A204.1 (cell line): ENCODE data around the gene NR1H2.
"Not testable (repeated sequence)": the region's sequence is repeated elsewhere in the genome, so short reads cannot be mapped to it uniquely, and the experiment has no call there.

ENCODE experiments used
- FAIRE-seq: peaks from 2 replicates; lab custom pipeline; 2012; peaks lifted over from hg19 to GRCh38; lab: Jason Lieb, UNC

The NR1H2 gene

DNA sequence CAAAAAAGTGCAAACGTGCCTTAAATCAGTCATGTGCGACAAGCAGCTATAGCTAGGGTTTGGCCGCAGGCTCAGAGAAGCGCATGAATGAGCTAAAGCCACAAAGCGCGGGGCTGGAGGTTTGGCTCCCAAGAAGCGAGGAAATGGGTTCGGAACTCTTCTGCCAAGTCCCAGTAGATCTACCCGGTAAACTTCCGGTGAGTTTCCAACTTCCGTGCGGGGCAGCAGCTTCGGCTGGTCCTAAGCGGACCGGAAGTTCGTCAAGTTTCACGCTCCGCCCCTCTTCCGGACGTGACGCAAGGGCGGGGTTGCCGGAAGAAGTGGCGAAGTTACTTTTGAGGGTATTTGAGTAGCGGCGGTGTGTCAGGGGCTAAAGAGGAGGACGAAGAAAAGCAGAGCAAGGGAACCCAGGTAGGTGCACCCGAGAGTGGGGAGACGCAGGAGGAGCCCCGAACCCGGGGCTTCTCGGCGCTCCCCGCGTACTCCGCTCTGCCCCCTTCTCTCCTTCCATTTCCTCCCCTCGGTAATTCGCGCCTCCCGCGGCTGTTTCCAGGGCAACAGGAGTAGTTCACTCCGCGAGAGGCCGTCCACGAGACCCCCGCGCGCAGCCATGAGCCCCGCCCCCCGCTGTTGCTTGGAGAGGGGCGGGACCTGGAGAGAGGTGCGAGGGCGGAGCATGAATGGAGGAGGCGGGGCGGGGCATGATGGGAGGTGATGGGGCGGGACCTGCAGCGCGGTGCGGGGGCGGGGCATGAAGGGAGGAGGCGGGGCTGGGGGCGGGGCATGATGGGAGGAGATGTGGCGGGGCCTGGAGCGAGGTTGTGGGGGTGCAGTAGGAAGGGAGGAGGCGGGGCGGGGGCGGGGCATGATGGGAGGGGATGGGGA, at the start of gene NR1H2:
NR1H2 (plus strand) TSS at position 292 of the 885 bp plus-strand sequence. CDS start 1,149 bp downstream, outside the sequence.
- peak; percentile 88 for FAIRE-seq

GRCh38 chr19:50327013-50327412, 49.2 kb upstream of the NR1H2 start:
- FAIRE-seq: no peak

DNA sequence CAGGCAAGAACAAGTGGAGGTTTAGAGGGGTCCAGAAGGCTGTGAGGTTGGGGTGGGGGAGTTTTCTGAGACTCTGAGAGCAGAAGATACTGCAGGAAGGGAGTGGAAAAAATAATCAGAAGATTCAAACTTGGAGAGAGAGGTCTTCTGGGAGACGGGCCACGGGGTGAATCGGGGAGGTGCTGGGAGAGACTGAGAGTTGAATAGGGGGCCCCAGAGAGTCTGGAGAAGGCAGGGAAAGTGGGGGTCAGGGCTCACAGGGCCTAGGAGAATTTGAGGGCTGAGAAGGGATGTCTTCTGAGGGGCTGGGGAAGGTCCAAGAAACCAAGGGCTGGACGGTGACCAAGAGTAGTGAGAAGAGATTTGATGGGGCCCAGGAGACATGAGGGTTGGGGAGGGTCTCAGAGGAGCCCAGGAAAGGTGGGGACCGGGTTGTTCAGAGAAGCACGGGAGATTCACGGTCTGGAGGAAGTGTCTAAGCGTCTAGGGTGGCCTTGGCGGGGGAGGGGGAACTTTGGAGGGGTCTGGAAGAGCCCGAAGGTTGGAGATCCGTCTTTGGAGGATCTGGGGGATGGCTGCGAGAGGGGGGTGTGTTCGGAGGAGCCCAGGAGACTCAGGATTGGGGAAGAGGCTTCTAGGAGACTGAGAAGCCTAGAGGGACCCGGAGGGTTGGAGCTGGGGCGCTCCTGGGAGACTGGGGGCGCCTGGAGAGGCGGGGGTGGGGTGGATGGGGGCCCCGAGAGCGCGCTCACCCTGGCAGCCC, 48.6 kb upstream of the NR1H2 start:
- FAIRE-seq: no peak

DNA sequence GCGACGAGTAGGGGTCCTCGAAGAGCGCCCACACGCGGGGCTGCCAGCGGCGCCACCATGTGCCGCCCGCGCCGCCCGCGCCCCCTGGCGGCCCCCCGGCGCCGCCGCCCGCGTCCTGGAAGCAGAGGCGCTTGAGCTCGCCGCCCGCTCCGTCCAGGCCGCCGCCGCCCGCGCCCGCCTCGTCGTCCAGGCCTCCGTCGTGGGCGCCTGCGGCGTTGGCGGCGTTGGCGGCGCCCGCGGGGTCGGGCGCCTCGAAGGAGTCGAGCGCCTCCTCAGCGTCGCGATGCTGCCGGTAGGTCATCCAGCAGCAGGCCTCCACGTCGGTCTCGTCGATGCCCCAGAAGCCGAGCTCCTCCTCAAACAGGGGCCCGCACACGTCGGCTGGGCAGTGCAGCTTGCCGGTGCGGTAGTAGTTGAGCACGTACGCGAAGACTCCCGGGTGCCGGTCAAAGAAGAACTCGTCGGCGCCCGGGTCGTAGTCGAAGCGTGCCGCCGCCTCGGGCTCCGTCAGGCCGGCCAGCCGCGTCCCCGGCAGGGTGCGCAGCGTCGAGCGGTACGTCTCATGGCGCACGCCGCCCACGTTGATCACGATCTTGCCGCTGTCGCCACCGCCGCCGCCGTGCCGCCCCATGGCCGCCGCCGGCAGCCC, 47.9 kb upstream of the NR1H2 start:
- FAIRE-seq: no peak

- FAIRE-seq: no peak
Observed at GRCh38 chr19:50328873-50329145, 47.4 kb upstream of the NR1H2 start.

DNA sequence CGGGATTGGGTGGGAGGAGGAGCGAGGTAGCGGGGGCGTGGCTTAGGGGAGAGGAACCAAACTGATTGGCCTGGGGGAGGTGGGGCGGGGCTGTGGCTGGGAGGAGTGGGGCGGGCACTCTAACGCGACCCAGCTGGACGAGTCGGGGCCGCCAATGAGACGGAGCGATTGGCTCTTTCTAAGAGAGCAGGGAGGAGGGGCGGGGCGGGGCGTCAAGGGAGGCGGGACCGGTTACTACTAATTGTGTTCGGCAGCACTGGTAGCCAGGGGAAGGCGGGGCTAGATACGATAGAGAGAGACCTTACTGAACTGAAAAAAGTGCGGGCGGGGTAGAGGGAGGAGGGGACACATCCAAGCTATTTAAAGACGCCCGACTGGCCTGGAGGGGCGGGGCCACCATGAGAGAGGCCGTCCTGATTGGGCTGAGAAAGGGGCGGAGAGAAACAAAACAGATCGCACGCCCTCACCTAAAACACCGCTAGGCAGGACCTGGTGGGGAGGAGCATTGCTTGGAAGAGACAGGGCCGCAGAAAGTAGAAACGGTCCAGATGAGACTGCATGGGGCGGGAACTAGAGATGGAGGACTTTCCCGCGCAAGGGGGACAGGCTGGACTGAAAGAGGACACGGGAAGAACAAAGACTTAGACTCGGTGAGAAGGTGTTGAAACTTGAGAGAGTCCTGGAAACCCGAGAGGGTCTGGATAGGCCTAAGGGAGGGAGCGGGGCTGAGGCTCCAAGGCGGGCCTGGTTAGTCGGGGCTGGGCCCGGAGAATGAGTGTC, 46.9 kb upstream of the NR1H2 start, which contains the start of gene KCNC3:
KCNC3 (minus strand) TSS at position 232 of the 780 bp plus-strand sequence. CDS start 295 bp downstream, outside the sequence.
- FAIRE-seq: peak; percentile 99

GRCh38 chr19:50329926-50330294, 46.3 kb upstream of the NR1H2 start:
- FAIRE-seq: not testable (repeated sequence)

DNA sequence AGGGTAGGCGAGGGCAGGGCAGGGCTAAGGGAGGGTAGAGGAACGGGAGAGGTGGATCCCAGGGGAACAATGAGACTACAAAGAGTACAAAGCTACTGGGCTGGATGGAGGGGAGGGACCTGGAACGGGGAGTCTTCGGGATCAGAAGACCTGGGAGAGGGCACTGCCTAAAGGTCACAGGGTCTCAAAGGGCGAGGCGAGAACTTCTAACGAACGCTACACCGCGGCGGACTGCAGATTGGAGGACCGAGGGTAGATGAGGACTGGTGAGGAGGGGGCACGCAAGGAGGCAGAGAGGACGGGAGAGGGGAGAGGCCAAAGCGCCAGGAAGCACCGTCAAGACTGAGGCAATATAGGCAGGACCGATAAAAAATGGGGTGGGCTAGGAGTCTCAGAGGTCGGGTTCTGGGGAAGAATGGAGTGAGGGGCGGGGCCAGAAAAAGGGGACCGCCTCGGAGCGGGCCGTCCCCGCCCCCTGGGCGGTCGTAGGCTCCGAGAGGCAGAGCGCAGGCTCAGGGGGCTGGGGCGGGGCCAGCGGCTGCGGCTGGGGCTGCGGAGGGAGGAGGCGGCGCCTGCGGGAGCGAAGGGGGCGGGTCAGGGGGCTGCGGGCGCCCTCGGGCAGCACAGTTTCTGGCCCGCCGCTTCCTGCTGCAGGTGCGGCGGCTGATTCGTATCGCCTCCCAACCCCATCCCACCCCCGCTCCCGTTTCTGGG, 45.7 kb upstream of the NR1H2 start:
- no peak for FAIRE-seq

- no peak for FAIRE-seq
Observed at GRCh38 chr19:50331221-50331993, 44.9 kb upstream of the NR1H2 start.

DNA sequence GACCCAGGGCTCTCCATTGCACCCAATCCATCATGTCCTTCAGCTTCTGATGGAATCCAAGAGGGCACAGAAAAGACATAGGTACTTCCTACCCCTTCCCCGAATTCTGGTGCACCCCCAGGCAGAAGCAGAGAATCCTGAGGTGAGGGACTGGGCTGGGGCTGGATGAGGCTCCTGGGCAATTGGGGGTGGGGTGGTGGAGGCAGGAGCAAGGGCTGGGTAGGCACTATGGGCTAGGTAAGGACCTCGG, 44.3 kb upstream of the NR1H2 start:
- FAIRE-seq: no peak

DNA sequence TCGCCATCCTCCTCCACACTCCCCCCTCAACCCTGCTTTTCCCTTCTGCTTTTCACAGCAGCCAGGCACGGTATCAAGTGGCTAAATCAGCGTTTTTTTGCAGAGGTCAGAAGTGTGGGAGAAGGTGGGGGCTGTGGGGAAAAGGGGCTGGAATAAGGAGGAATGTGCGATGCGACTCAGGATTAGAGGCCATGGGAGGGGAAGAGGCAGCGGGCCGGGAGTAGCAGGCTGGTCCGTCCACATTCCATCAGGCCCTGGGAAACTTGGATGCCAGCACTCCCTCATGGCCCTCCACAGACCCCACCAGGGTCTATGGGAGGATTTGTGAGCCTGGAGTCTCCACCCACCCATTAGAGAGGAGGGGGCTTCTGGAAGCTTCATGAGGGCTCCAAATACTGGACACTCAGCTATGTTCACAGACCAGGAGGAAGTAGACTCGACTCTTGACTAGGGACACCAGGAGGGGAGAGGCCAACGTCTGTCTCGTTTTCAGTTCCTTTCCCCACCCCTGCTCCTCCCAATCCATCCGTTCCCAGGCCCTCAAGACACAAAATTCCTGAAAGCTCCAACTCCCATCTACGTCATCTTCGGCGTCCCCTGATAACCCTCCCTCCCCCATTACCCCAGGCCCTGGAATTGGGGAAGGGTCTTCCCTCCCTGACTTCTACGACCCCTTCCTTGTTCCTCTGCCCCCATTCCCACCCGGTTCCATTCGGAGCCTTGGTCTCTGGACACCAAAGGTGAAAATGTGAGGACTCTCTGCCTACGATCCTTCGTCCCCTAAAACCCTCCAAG, 43.8 kb upstream of the NR1H2 start:
- FAIRE-seq: no peak

DNA sequence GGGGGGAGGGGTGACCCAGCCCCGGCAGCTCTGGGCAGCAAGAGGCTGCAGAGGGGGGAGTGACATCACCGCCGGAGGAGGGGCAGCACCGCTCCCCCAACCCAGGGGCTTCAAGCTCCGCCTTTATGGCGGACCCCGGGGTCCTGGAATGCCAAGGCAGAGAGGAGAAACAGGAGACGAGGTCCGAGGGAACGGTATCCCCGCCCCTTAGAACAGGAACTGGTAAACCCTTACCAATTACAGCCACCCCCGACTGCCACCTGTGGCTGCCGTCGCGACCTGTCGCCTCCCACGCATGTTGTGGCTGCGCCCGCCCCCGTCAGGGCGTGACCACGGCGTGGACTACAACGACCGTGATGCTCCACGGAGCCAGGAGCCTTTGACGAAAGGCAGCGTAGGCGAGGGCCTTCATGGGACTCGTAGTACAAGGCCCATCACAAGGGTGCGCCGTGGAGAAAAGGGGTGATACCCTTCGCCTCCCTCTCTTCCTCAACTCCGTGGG, 43.0 kb upstream of the NR1H2 start:
- FAIRE-seq: no peak

DNA sequence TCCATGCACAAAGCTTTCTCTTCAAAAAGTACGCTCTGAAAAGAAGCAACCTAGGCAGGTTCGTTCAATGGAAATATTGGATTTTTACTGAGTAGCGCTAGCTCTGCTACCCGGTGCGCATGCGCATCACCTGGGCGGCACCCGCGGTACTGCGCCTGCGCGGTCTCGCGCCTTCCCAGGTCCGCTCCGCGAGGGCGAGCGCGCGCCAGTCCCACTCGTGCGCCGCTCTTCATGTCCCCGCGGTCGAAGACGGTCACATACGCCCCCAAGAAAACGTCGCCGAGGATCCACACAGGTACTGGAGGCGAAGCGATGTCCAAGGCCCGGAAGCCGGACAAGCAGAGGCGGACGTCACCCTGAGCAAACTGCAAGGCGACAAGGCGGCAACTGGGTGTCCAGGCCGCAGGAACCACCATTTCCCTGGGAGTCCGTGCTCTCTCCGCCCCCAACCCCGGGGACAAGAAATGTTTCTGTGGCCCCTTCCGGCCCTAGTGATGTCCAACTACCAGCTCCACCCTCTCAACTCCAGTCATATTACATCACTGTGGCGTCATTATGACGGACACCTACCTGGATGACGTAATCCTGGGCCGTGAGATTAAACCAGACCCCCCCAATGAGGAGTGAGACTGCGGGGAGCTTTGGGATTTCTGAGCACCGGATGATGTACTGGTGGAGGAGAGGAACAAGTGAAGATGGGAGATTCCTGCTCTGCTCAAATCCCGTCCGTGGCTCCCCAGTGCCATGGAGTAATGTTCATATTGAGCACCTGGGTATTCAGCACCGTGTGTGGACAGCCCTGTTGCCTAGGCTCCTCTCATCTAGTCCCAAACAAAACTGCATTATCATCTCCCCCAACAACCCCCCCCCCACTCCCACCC, 42.3 kb upstream of the NR1H2 start:
- no peak for FAIRE-seq

- FAIRE-seq: no peak
Observed at GRCh38 chr19:50334741-50335421, 41.4 kb upstream of the NR1H2 start.

GRCh38 chr19:50337031-50337430, 39.2 kb upstream of the NR1H2 start:
- FAIRE-seq: not testable (repeated sequence)

DNA sequence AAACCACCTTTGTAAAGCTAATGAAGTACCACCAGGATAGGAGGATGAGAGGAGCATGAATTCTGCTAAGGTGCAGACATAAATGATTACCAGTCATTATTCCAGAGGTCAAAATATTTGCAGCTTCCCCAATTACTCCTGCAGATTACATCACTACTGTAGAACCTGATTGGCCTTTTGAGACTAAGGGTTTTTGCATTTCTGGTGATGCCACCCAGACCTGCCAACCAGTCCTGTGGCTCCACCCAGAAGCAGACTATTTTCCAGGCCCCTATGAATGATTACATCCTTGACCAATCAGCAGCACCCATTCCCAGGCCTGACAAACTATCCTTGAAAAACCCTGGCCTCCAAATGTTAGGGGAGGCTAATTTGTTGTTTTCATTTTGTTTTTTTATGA, 35.9 kb upstream of the NR1H2 start:
- FAIRE-seq: no peak

DNA sequence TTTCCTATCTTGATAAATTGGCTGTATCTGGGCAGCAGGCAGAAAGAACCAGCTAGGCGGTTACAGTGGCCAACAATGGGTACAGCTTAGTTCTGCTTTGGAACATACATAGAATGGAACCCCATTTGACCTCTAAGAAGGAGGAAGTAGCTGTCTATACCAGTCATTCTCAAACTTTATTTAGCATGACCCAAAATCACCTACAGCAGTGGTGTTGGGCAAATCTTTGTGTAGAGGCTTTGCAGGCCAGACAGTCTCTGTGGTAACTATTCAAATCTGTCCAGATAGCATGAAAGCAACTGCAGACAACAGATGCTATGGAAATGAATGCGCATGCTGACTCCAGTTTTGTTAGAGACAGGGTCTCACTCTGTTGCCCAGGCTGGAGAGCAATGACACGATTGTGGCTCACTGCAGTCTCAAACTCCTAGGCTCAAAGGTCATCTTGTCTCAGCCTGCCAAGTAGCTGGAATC, 35.1 kb upstream of the NR1H2 start:
- no peak for FAIRE-seq

DNA sequence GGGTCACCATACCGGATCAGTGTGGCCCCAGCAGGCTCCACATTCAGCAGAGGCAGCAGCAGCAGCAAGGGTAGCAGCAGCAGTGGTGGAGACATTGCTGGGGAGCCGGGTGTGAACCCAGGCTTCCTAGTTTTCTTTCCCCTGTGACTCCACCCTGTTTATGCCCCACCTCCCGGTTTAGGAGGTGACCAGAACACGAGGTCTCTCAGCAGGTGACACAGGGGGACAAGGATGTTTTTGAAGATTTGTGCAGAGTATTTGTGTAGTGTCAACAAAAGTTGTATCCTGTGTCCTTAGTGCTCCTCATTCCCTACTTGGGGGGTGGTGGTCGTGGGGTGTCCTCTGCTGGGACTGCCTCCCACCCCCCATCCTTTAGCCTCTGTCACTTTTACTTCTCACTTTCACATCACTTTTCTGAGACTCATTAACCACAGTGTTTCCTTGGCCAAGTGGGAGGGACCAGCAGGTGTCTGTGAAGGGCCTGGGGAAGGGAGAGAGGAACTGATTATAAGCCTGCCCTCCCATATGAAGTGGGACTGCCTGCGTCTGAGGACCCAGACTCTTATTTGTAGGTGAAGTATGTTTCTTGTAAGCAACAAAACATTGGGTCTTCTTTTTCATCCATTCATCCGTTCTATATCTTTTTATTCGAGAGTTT, 31.5 kb upstream of the NR1H2 start:
- FAIRE-seq: no peak
